IMR-90 (cell line): ENCODE data around the gene EEF1AKMT2. TPM values are rescaled to one million over a fixed set of nuclear protein-coding genes. Genes with fewer than 3 reads are reported as not detected.

Experiments
- ATAC-seq: fragments of 200-7000 bp; cut with Tn5 transposase; 2 replicates; pipeline ENCODE4 v1.9.1; 2020; ENCODE audit warnings: low read depth, mild to moderate bottlenecking, moderate library complexity
- BruUV-seq: library from RNA; stranded (reverse); fragments of 400-500 nt; replicated peaks from 2 replicates; lab custom pipeline; 2021; lab: Mats Ljungman, UMichigan
- CTCF ChIA-PET: fragments of 300-600 bp; formaldehyde crosslinking; extraction: SDS; loops from one replicate; lab custom pipeline; 2021; ENCODE audit warnings: antibody characterized with exemption; lab: Yijun Ruan, JAX
- POLR2A ChIA-PET: fragments of 300-600 bp; sonication (Branson Sonifier 250); formaldehyde crosslinking; loops from one replicate; lab custom pipeline; 2022; ENCODE audit warnings: antibody characterized with exemption; ENCODE audit not compliant: unreplicated experiment; lab: Charles Lee
- DNase-seq: peaks from one replicate; pipeline ENCODE4 v3.0.0; 2013
- H2AFZ ChIP-seq: replicated peaks from 2 replicates; pipeline ENCODE3; 2013; ENCODE audit warnings: low read length, mild to moderate bottlenecking; ENCODE audit not compliant: poor library complexity
- H2AK5ac ChIP-seq: 2 replicates; pipeline ENCODE4 v1.6.1; 2013; ENCODE audit warnings: low read depth, low read length, inconsistent platforms
- H2AK9ac ChIP-seq: replicated peaks from 2 replicates; pipeline ENCODE3; 2013; ENCODE audit warnings: mild to moderate bottlenecking, low read depth, low read length, moderate library complexity; ENCODE audit not compliant: poor library complexity
- H2BK120ac ChIP-seq: 2 replicates; pipeline ENCODE4 v1.6.1; 2013; ENCODE audit warnings: low read depth, low read length, inconsistent platforms
- H2BK15ac ChIP-seq: 3 replicates; pipeline ENCODE4 v1.6.1; 2013; ENCODE audit warnings: low read depth, low read length, inconsistent platforms
- H2BK20ac ChIP-seq: 2 replicates; pipeline ENCODE4 v1.6.1; 2013; ENCODE audit warnings: low read depth, mild to moderate bottlenecking, inconsistent platforms, low read length, moderate library complexity
- H2BK5ac ChIP-seq: 2 replicates; pipeline ENCODE4 v1.6.1; 2013; ENCODE audit warnings: mild to moderate bottlenecking, low read depth, low read length, inconsistent platforms; ENCODE audit not compliant: poor library complexity, severe bottlenecking
- H3K14ac ChIP-seq: replicated peaks from 2 replicates; pipeline ENCODE4 v1.6.1; 2013; ENCODE audit warnings: low read depth, low read length, inconsistent platforms
- H3K18ac ChIP-seq: 2 replicates; pipeline ENCODE4 v1.6.1; 2013; ENCODE audit warnings: low read depth, low read length, control low read depth
- H3K23ac ChIP-seq: 2 replicates; pipeline ENCODE4 v1.6.1; 2013; ENCODE audit warnings: low read depth, low read length, inconsistent platforms
- H3K27ac ChIP-seq: 2 replicates; pipeline ENCODE4 v1.5.1; 2013; ENCODE audit warnings: mild to moderate bottlenecking, control low read depth, low read length; ENCODE audit not compliant: insufficient read depth
- H3K27me3 ChIP-seq: 2 replicates; pipeline ENCODE4 v1.6.1; 2013; ENCODE audit warnings: low read length; ENCODE audit not compliant: control insufficient read depth, insufficient read depth
- H3K36me3 ChIP-seq: 2 replicates; pipeline ENCODE4 v1.6.1; 2013; ENCODE audit warnings: low read length, mixed read lengths; ENCODE audit not compliant: control insufficient read depth, insufficient read depth
- H3K4ac ChIP-seq: 2 replicates; pipeline ENCODE4 v1.6.1; 2013; ENCODE audit warnings: low read depth, low read length, inconsistent platforms
- H3K4me1 ChIP-seq: 2 replicates; pipeline ENCODE4 v1.6.1; 2013; ENCODE audit warnings: low read length, mixed read lengths; ENCODE audit not compliant: control insufficient read depth, insufficient read depth
- H3K4me2 ChIP-seq: 2 replicates; pipeline ENCODE4 v1.6.1; 2013; ENCODE audit warnings: low read depth, mild to moderate bottlenecking, control low read depth, low read length, moderate library complexity
- H3K4me3 ChIP-seq: 2 replicates; pipeline ENCODE4 v1.5.1; 2013; ENCODE audit warnings: low read depth, mild to moderate bottlenecking, control low read depth, low read length, moderate library complexity; ENCODE audit not compliant: insufficient read depth
- H3K56ac ChIP-seq: 2 replicates; pipeline ENCODE4 v1.6.1; 2013; ENCODE audit warnings: low read length, inconsistent platforms; ENCODE audit not compliant: insufficient read depth; ENCODE audit errors: extremely low read depth
- H3K79me1 ChIP-seq, 2 experiments: 2 replicates each; pipeline ENCODE4 v1.6.1; 2013; ENCODE audit warnings: low read length in 2 of 2, inconsistent platforms in 1 of 2, low read depth in 1 of 2
- H3K9ac ChIP-seq: 2 replicates; pipeline ENCODE4 v1.6.1; 2013; ENCODE audit warnings: low read depth, low read length, control low read depth
- H3K9me1 ChIP-seq: 2 replicates; pipeline ENCODE4 v1.6.1; 2013; ENCODE audit warnings: low read length, inconsistent platforms; ENCODE audit not compliant: insufficient read depth
- H3K9me3 ChIP-seq: 2 replicates; pipeline ENCODE4 v1.6.1; 2013; ENCODE audit warnings: low read length; ENCODE audit not compliant: control insufficient read depth, insufficient read depth
- H4K20me1 ChIP-seq: 2 replicates; pipeline ENCODE4 v1.6.1; 2013; ENCODE audit warnings: low read length, inconsistent platforms; ENCODE audit not compliant: insufficient read depth
- H4K5ac ChIP-seq: 2 replicates; pipeline ENCODE4 v1.6.1; 2013; ENCODE audit warnings: mild to moderate bottlenecking, low read depth, low read length, control low read depth
- H4K8ac ChIP-seq, 2 experiments: 2 replicates each; pipeline ENCODE4 v1.6.1; 2013; ENCODE audit warnings: low read depth in 2 of 2, low read length in 2 of 2, control low read depth in 1 of 2, inconsistent platforms in 1 of 2
- H4K91ac ChIP-seq: 2 replicates; pipeline ENCODE4 v1.6.1; 2013; ENCODE audit warnings: low read depth, low read length, inconsistent platforms; ENCODE audit not compliant: insufficient read depth
- BHLHE40 ChIP-seq: fragments of 150-350 bp; IDR thresholded peaks from 2 replicates; pipeline ENCODE4 v1.6.1; 2016; ENCODE audit warnings: mild to moderate bottlenecking, low read depth, low read length
- CHD1 ChIP-seq: IDR thresholded peaks from 2 replicates; pipeline ENCODE4 v1.6.1; 2012; ENCODE audit warnings: low read depth, low read length, improper control_type of control experiment
- FOS ChIP-seq: fragments of 150-350 bp; IDR thresholded peaks from 2 replicates; pipeline ENCODE4 v1.6.1; 2016; ENCODE audit warnings: low read depth, low read length
- MAZ ChIP-seq: IDR thresholded peaks from 2 replicates; pipeline ENCODE4 v1.6.1; 2012; ENCODE audit warnings: low read depth, mild to moderate bottlenecking, low read length, improper control_type of control experiment, moderate library complexity, borderline replicate concordance
- NFE2L2 ChIP-seq: fragments of 150-350 bp; IDR thresholded peaks from 2 replicates; pipeline ENCODE4 v1.6.1; 2016; ENCODE audit warnings: low read depth, mild to moderate bottlenecking, low read length
- POLR2A ChIP-seq: IDR thresholded peaks from 2 replicates; pipeline ENCODE4 v1.6.1; 2012; ENCODE audit warnings: mild to moderate bottlenecking, low read depth, low read length
- RCOR1 ChIP-seq: IDR thresholded peaks from 2 replicates; pipeline ENCODE4 v1.6.1; 2012; ENCODE audit warnings: mild to moderate bottlenecking, low read length, improper control_type of control experiment; ENCODE audit not compliant: insufficient replicate concordance
- RFX5 ChIP-seq: IDR thresholded peaks from 2 replicates; pipeline ENCODE4 v1.8.0; 2012; ENCODE audit warnings: low read depth, mild to moderate bottlenecking, low read length, moderate library complexity
- SMC3 ChIP-seq: fragments of 150-350 bp; IDR thresholded peaks from 2 replicates; pipeline ENCODE4 v1.6.1; 2016; ENCODE audit warnings: low read depth, mild to moderate bottlenecking, antibody characterized with exemption, low read length, moderate library complexity
- WGBS, 2 experiments: methylation state at CpG; one replicate each; pipeline versions ENCODE4 v1.1.5 to v1.1.7; 2013; ENCODE audit warnings: missing lambda C conversion rate in 2 of 2; ENCODE audit not compliant: insufficient read length in 1 of 2; ENCODE audit errors: extremely low coverage in 2 of 2; 5-methylcytosine and 5-hydroxymethylcytosine counted together
- dilution Hi-C: fragments of 300-500 bp; cut with HindIII; formaldehyde crosslinking; loops from one replicate; pipeline ENCODE4 v1.14.3; 2018; ENCODE audit warnings: low sequenced_read_pairs; ENCODE audit not compliant: unreplicated experiment
- in situ Hi-C: fragments of 300-500 bp; cut with MboI; formaldehyde crosslinking; loops from 3 replicates; pipeline ENCODE4 v1.14.3; 2019; ENCODE audit warnings: low sequenced_read_pairs, inconsistent platforms, mixed read lengths
- intact Hi-C: fragments of 100-400 bp; cut with micrococcal nuclease; formaldehyde crosslinking; loops from 2 replicates; pipeline ENCODE4 v1.10.0; 2022
- polyA plus RNA-seq, 3 experiments: library from polyadenylated mRNA; depleted of rRNA; stranded (reverse); fragments of >200 nt; gene quantifications; 2 replicates each; pipeline ENCODE4 v1.2.3, GENCODE V29; 2012; ENCODE audit warnings: low replicate concordance in 1 of 3
- total RNA-seq: library from RNA; depleted of rRNA; stranded (reverse); fragments of >200 nt; gene quantifications from 2 replicates; pipeline ENCODE4 v1.2.3, GENCODE V29; 2012
- TF ChIP-seq, protein P1 (sequence below): fragments of 150-350 bp; IDR thresholded peaks from 2 replicates; pipeline ENCODE4 v1.6.1; 2016; ENCODE audit warnings: low read depth, mild to moderate bottlenecking, low read length, moderate library complexity, borderline replicate concordance

Gene EEF1AKMT2
- total and polyA plus RNA-seq, 2 of the 4 experiments (the other 2 are of a cell fraction) = 9.7 to 12.7 TPM

DNA sequence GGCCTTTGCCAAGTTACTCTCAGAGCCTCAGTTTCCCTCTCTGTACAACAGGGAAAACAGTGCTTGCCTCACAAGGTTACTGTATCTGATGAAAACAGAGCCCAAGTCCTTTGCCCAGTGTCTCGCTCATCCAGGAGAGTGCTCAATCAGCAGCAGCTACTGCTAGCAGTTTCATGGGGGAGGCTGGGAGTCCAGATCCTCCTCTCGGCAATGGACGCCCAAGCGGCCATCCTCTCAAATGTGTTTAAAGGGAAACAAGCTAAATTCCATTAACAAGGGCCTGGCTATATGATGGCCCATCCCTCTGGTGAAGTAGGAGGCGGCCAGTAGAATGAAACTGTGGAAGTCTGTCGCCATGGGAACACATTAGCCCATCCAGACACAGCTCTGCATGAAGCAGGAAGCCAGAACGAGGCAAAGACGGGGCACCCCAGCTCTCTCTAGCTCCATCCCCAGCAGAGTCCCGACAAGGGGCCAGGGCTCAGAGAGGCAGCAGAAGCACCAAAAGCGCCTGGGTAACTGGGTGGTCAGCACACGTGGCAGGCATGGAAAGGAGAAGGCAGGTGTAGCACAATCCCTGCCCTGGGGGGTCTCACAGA, 82.7 kb downstream of the EEF1AKMT2 start:
- no peak overlapping the region for H2BK5ac ChIP-seq
- peaks cover 6% of the 10 kb centered on the region; the same call in 1 of the 2 replicates for H3K36me3 ChIP-seq
- H3K27ac ChIP-seq = no peak overlapping the region
- no peak overlapping the region for H2AK9ac ChIP-seq
- no peak overlapping the region for H2BK120ac ChIP-seq
- peaks cover 14% of the 10 kb centered on the region; the same call in 1 of the 2 replicates for H3K4me1 ChIP-seq
- H3K4ac ChIP-seq = no peak overlapping the region
- intact Hi-C loops (no loop called here), dilution Hi-C loops (no loop called here), in situ Hi-C loops (no loop called here)
- no peak overlapping the region for H2AFZ ChIP-seq
- H3K9ac ChIP-seq = no peak overlapping the region
- no peaks in the 10 kb centered on the region for H3K9me3 ChIP-seq
- no peak overlapping the region for H3K18ac ChIP-seq
- DNase-seq (no peak), ATAC-seq (peak; percentile 45; the same call in 1 of the 2 replicates)
- ChIA-PET POLR2A (no interaction called here), CTCF (no interaction called here)
- H3K4me3 ChIP-seq = no peak overlapping the region
- no peak overlapping the region for H4K8ac ChIP-seq
- H3K79me1 ChIP-seq = peaks cover 0 to 9% of the 10 kb centered on the region in 2 experiments; a peak in 3 of 4 replicates
- no peak overlapping the region for H2BK15ac ChIP-seq
- H3K23ac ChIP-seq = no peak overlapping the region; the same call in 1 of the 2 replicates
- TF ChIP-seq MAZ (no peak), NFE2L2 (no peak), RFX5 (no peak), RCOR1 (no peak), FOS (no peak), CHD1 (no peak), SMC3 (no peak), POLR2A (no peak), BHLHE40 (no peak)
- TF ChIP-seq, protein P1, sequence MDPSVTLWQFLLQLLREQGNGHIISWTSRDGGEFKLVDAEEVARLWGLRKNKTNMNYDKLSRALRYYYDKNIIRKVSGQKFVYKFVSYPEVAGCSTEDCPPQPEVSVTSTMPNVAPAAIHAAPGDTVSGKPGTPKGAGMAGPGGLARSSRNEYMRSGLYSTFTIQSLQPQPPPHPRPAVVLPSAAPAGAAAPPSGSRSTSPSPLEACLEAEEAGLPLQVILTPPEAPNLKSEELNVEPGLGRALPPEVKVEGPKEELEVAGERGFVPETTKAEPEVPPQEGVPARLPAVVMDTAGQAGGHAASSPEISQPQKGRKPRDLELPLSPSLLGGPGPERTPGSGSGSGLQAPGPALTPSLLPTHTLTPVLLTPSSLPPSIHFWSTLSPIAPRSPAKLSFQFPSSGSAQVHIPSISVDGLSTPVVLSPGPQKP = no peak
- H4K91ac ChIP-seq = no peak overlapping the region
- no peak overlapping the region for H3K4me2 ChIP-seq
- no peaks in the 10 kb centered on the region for H3K27me3 ChIP-seq
- BruUV-seq = no TSS peak
- H4K5ac ChIP-seq = no peak overlapping the region
- no CpG with 5 or more reads among the region's 11 CpGs for WGBS, 2 experiments
- no peak overlapping the region for H3K14ac ChIP-seq
- H3K9me1 ChIP-seq = peaks cover 11% of the 10 kb centered on the region; the same call in 1 of the 2 replicates
- no peak overlapping the region for H2BK20ac ChIP-seq
- H3K56ac ChIP-seq = no peak overlapping the region
- H2AK5ac ChIP-seq = no peak overlapping the region
- no peaks in the 10 kb centered on the region; the same call in 1 of the 2 replicates for H4K20me1 ChIP-seq
